Measurements from ENCODE around the gene MFN1. TPM values are rescaled to one million over a fixed set of nuclear protein-coding genes. Genes with fewer than 3 reads are reported as not detected.

The MFN1 gene
- total RNA-seq, 1 donor from 2014 or later: 42.3 TPM

DNA sequence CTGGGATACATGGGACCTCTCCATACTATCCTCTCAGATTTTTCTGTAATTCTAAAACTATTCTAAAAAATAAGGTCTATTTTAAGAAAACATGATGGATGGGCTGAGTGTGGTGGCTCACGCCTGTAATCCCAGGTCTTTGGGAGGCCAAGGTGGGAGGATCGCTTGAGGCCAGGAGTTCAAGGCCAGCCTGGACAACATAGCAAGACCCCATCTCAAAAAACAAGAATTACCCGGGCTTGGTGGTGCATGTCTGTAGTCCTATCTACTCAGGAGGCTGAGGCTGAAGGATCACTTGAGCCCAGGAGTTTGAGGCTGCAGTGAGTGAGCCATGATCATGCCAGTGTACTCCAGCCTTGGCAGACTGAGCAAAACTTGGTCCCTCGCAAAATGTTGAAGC, 15.3 kb upstream of the MFN1 start:
- Mint-ChIP-seq H3K27ac (no peak overlapping the region), H3K36me3 (peaks cover 43% of the 10 kb centered on the region), H3K4me1 (ENCODE audit: unreplicated experiment) (no peaks in the 10 kb centered on the region), H3K27me3 (no peaks in the 10 kb centered on the region), H3K9me3 (no peaks in the 10 kb centered on the region), H3K4me3 (no peak overlapping the region)
- TF ChIP-seq, protein P1, sequence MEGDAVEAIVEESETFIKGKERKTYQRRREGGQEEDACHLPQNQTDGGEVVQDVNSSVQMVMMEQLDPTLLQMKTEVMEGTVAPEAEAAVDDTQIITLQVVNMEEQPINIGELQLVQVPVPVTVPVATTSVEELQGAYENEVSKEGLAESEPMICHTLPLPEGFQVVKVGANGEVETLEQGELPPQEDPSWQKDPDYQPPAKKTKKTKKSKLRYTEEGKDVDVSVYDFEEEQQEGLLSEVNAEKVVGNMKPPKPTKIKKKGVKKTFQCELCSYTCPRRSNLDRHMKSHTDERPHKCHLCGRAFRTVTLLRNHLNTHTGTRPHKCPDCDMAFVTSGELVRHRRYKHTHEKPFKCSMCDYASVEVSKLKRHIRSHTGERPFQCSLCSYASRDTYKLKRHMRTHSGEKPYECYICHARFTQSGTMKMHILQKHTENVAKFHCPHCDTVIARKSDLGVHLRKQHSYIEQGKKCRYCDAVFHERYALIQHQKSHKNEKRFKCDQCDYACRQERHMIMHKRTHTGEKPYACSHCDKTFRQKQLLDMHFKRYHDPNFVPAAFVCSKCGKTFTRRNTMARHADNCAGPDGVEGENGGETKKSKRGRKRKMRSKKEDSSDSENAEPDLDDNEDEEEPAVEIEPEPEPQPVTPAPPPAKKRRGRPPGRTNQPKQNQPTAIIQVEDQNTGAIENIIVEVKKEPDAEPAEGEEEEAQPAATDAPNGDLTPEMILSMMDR (conservative IDR thresholded peaks at IDR 0.05): no peak
- no peak for DNase-seq (ENCODE audit: extremely low spot score, unreplicated experiment)

DNA sequence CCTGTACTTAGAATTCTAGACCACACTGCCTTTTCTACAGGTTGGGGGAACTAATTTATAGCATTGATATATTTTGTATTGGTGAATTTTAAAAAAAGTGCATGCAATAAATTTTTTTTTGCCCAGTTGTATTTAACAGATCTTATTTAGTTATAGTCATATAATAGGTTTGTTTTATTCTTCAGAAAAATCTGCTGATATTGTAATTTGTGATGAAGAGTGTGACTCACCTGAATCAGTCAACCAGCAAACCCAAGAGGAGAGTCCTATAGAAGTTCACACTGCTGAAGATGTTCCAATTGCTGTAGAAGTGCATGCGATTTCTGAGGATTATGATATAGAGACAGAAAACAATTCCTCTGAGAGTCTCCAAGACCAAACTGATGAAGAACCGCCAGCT, 14.4 kb upstream of the MFN1 start:
- H3K27me3 Mint-ChIP-seq: no peaks in the 10 kb centered on the region

DNA sequence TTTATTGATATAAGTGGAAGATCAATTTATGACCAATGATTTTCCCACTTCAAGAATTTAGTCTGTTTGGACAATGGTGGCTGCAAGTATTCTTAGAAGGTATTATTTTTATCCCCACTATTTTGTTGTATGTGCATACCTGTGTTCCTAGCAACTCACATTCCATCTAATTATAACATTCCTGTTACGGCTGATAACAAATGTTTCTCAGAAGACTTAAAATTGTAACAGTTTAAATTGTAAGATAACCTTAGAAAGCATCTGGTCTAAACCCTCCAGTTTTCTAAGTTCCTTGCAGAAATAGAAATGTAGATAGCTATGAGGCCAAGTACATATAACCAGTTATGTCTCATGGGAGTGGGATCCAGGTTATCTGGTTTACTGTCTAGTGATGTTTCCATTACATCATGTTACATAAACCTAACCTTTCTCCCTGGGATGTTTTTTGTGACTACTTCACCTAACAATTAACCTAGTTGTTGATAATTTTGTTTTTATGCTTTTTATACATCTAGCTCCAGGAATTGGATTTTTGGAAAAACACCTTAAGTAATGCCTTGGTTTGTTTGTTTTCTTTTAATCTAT, 11.1 kb upstream of the MFN1 start:
- Mint-ChIP-seq H3K9me3 (no peaks in the 10 kb centered on the region), H3K27me3 (no peaks in the 10 kb centered on the region), H3K27ac (no peak overlapping the region), H3K4me3 (no peak overlapping the region), H3K36me3 (peaks cover 38% of the 10 kb centered on the region), H3K4me1 (ENCODE audit: unreplicated experiment) (no peaks in the 10 kb centered on the region)
- TF ChIP-seq, protein P1 (conservative IDR thresholded peaks at IDR 0.05): no peak
- no peak for DNase-seq (ENCODE audit: extremely low spot score, unreplicated experiment)

More for the DNA sequence above, 14.4 kb upstream of the MFN1 start:
- no peak overlapping the region for H3K27ac Mint-ChIP-seq
- TF ChIP-seq, protein P1 (conservative IDR thresholded peaks at IDR 0.05): no peak
- no peak for DNase-seq (ENCODE audit: extremely low spot score, unreplicated experiment)
- H3K4me1 Mint-ChIP-seq (ENCODE audit: unreplicated experiment): no peaks in the 10 kb centered on the region
- peaks cover 44% of the 10 kb centered on the region for H3K36me3 Mint-ChIP-seq
- no peaks in the 10 kb centered on the region for H3K9me3 Mint-ChIP-seq
- no peak overlapping the region for H3K4me3 Mint-ChIP-seq

DNA sequence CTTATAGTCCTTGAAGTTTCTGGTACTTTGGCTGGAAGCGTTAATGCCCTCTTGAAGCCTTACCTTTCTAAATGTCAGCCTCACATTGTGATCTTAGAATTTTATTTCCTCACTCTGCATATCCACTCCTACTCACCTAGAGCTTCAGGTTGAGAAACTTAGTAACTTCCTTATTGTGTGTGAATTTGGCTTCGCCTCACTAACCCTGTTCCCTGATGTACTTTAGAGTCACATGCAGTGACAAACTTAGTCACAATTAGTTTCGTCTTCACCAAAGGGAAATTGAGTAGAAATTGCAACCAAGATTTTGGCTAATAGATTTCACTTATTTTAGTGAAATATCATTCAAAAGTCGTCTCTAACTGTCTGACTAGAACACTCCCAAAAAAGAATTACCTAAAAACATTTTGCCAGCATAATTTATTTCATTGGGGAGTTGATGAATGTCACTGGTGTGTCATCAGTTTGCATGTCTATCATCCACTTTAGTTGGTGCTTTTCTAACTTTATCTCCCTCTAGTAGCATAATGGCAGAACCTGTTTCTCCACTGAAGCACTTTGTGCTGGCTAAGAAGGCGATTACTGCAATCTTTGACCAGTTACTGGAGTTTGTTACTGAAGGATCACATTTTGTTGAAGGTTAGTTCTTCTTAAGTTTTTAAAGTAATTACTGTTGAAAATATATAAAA, 960 bp downstream of the MFN1 start:
- H3K4me3 Mint-ChIP-seq: peak overlapping the region; percentile 100
- TF ChIP-seq, protein P1 (conservative IDR thresholded peaks at IDR 0.05): no peak

DNA sequence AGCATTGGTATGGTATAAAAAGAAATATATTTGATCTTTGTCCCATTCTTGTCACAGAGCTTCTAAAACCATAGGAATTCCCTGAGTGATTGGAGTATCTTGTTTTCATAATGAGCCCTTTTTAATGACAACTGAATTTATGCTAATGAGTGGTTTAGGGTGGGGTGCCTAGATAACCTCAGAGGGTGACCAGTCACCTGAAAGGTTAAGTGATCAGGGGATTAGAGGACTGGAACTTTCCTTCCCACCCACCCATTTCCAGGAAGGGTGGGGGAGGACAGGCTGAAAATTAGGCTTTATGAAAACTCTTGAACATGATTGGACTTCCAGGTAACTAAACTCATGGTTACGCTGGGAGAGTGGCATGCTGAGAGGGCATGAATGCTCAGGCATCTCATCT, 8.5 kb downstream of the MFN1 start:
- Mint-ChIP-seq H3K27ac (no peak overlapping the region), H3K27me3 (no peaks in the 10 kb centered on the region), H3K4me1 (ENCODE audit: unreplicated experiment) (peaks cover 3% of the 10 kb centered on the region), H3K9me3 (no peaks in the 10 kb centered on the region), H3K36me3 (peaks cover 36% of the 10 kb centered on the region), H3K4me3 (no peak overlapping the region)
- DNase-seq (ENCODE audit: extremely low spot score, unreplicated experiment): no peak
- TF ChIP-seq, protein P1 (conservative IDR thresholded peaks at IDR 0.05): no peak

More for the DNA sequence above, 960 bp downstream of the MFN1 start:
- H3K36me3 Mint-ChIP-seq: peaks cover 5% of the 10 kb centered on the region
- H3K27me3 Mint-ChIP-seq: no peaks in the 10 kb centered on the region
- H3K9me3 Mint-ChIP-seq: no peaks in the 10 kb centered on the region
- no peak for DNase-seq (ENCODE audit: extremely low spot score, unreplicated experiment)
- peaks cover 8% of the 10 kb centered on the region for H3K4me1 Mint-ChIP-seq (ENCODE audit: unreplicated experiment)
- H3K27ac Mint-ChIP-seq: peak overlapping the region; percentile 99
